Activated CD4-positive, alpha-beta T cell treated with anti-CD3 and anti-CD28 coated beads, Interleukin-2, amount 50 U/mL, for 4 hours (primary cell): ENCODE results near the gene TNS1.

Experiments
- DNase-seq, 2 experiments: peaks; one replicate each; pipeline ENCODE4 v3.0.0-alpha.2; 2020

Gene TNS1

GRCh38 chr2:217998926-217999594, 3.7 kb downstream of the TNS1 start:
- no peak for DNase-seq

- DNase-seq: no peak
Observed at GRCh38 chr2:217997510-217997909, 5.3 kb downstream of the TNS1 start.

GRCh38 chr2:217996361-217996760, 6.4 kb downstream of the TNS1 start:
- DNase-seq: no peak

- DNase-seq: no peak
Observed at GRCh38 chr2:217995731-217996231, 7.0 kb downstream of the TNS1 start.

- no peak for DNase-seq
Observed at GRCh38 chr2:217994776-217995274, 8.0 kb downstream of the TNS1 start.

GRCh38 chr2:217993817-217994463, 8.9 kb downstream of the TNS1 start:
- peak; percentile 26 to 40 for DNase-seq

- no peak for DNase-seq
Observed at GRCh38 chr2:217993138-217993537, 9.7 kb downstream of the TNS1 start.

GRCh38 chr2:217992061-217992460, 10.7 kb downstream of the TNS1 start:
- no peak for DNase-seq

- DNase-seq: no peak
Observed at GRCh38 chr2:217990791-217991465, 11.9 kb downstream of the TNS1 start.

- DNase-seq: no peak
Observed at GRCh38 chr2:217990389-217990788, 12.4 kb downstream of the TNS1 start.

- DNase-seq: no peak
Observed at GRCh38 chr2:217989221-217989948, 13.4 kb downstream of the TNS1 start.

- no peak for DNase-seq
Observed at GRCh38 chr2:217988840-217989204, 14.0 kb downstream of the TNS1 start.

GRCh38 chr2:217988014-217988839, 14.6 kb downstream of the TNS1 start:
- DNase-seq: peak; percentile 40 to 48

- no peak for DNase-seq
Observed at GRCh38 chr2:217987391-217987790, 15.4 kb downstream of the TNS1 start.

GRCh38 chr2:217986256-217986961, 16.4 kb downstream of the TNS1 start:
- no peak for DNase-seq

GRCh38 chr2:217983276-217984233, 19.2 kb downstream of the TNS1 start:
- DNase-seq: no peak

- DNase-seq: no peak
Observed at GRCh38 chr2:217981971-217982370, 20.8 kb downstream of the TNS1 start.

- DNase-seq: no peak
Observed at GRCh38 chr2:217981084-217981730, 21.6 kb downstream of the TNS1 start.

- DNase-seq: no peak
Observed at GRCh38 chr2:217980591-217980990, 22.2 kb downstream of the TNS1 start.

GRCh38 chr2:217980036-217980435, 22.8 kb downstream of the TNS1 start:
- DNase-seq: no peak
